Muscle of leg (tissue), 16 donors: ENCODE measurements around the gene ESAM. TPM values are rescaled to one million over a fixed set of nuclear protein-coding genes. Genes with fewer than 3 reads are reported as not detected.

Experiments used
- DNase-seq: peaks from one replicate; pipeline ENCODE4 v3.0.0; 2013
- H3K27ac ChIP-seq: one replicate; pipeline ENCODE4 v1.5.1; 2013; ENCODE audit warnings: mild to moderate bottlenecking, low read length, control low read depth
- H3K27me3 ChIP-seq: one replicate; pipeline ENCODE4 v1.6.1; 2013; ENCODE audit warnings: low read length; ENCODE audit not compliant: control insufficient read depth, insufficient read depth
- H3K36me3 ChIP-seq: one replicate; pipeline ENCODE4 v1.6.1; 2013; ENCODE audit warnings: low read length; ENCODE audit not compliant: control insufficient read depth, insufficient read depth
- H3K4me1 ChIP-seq: one replicate; pipeline ENCODE4 v1.6.1; 2013; ENCODE audit warnings: low read length; ENCODE audit not compliant: control insufficient read depth, insufficient read depth
- H3K4me3 ChIP-seq: one replicate; pipeline ENCODE4 v1.5.1; 2013; ENCODE audit warnings: low read length, control low read depth
- H3K9me3 ChIP-seq: replicated peaks from 2 replicates; pipeline ENCODE4 v1.6.1; 2013; ENCODE audit warnings: low read depth, low read length; ENCODE audit not compliant: control insufficient read depth
- WGBS: methylation state at CpG from one replicate; pipeline ENCODE4 v1.1.5; 2013; ENCODE audit warnings: missing lambda C conversion rate; ENCODE audit not compliant: insufficient coverage; 5-methylcytosine and 5-hydroxymethylcytosine counted together
- long read RNA-seq, 11 donors: transcript quantifications; one replicate each; lab custom pipeline, GENCODE V29; 2026
- polyA plus RNA-seq, 8 donors: library from polyadenylated mRNA; unstranded; fragments of 120-200 nt; gene quantifications; one replicate each; pipeline versions ENCODE4 v1.2.1 to v1.2.3, GENCODE V29; 2013; ENCODE audit warnings: inconsistent platforms in 1 of 8, low replicate concordance in 1 of 8; ENCODE audit not compliant: insufficient read length in 8 of 8, insufficient read depth in 1 of 8
- total RNA-seq: library from RNA; stranded (reverse); fragments of 120-200 nt; gene quantifications from one replicate; pipeline ENCODE4 v1.2.4, GENCODE V29; 2013

Gene ESAM
- total RNA-seq (18.0 TPM), polyA plus RNA-seq (10 to 100 TPM; 46.2 to 70.3 (median 58.5) TPM)
- long read RNA-seq, donor 1, transcript ESAM-201 (7 exons, 1,826 nt), result major isoform, 10 of 14 reads
- long read RNA-seq, donor 1, partial matches to known transcripts, result 0 of 14 reads
- long read RNA-seq, donor 1, other reads (novel, unspliced or antisense), result 0 of 14 reads
- long read RNA-seq, donor 2, partial matches to known transcripts, result 0 of 3 reads
- long read RNA-seq, donor 2, other reads (novel, unspliced or antisense), result 0 of 3 reads
- long read RNA-seq, donor 3, transcript ESAM-201 (7 exons, 1,826 nt), result major isoform, 20 of 24 reads
- long read RNA-seq, donor 3, partial matches to known transcripts, result 0 of 24 reads
- long read RNA-seq, donor 3, other reads (novel, unspliced or antisense), result 0 of 24 reads
- long read RNA-seq, donor 4, transcript ESAM-201 (7 exons, 1,826 nt), result major isoform, 15 of 23 reads
- long read RNA-seq, donor 4, partial matches to known transcripts, result 6 of 23 reads
- long read RNA-seq, donor 4, other reads (novel, unspliced or antisense), result 0 of 23 reads
- long read RNA-seq, donor 5, transcript ESAM-201 (7 exons, 1,826 nt), result major isoform, 33 of 56 reads
- long read RNA-seq, donor 5, transcript ESAM-202 (7 exons, 1,833 nt), result minor isoform, 9 of 56 reads
- long read RNA-seq, donor 5, partial matches to known transcripts, result 7 of 56 reads
- long read RNA-seq, donor 5, other reads (novel, unspliced or antisense), result 5 of 56 reads
- long read RNA-seq, donor 6, transcript ESAM-201 (7 exons, 1,826 nt), result major isoform, 20 of 44 reads
- long read RNA-seq, donor 6, partial matches to known transcripts, result 21 of 44 reads
- long read RNA-seq, donor 6, other reads (novel, unspliced or antisense), result 0 of 44 reads
- long read RNA-seq, donor 7, transcript ESAM-201 (7 exons, 1,826 nt), result major isoform, 18 of 20 reads
- long read RNA-seq, donor 7, partial matches to known transcripts, result 0 of 20 reads
- long read RNA-seq, donor 7, other reads (novel, unspliced or antisense), result 0 of 20 reads
- long read RNA-seq, donor 8, transcript ESAM-201 (7 exons, 1,826 nt), result major isoform, 10 of 13 reads
- long read RNA-seq, donor 8, partial matches to known transcripts, result 0 of 13 reads
- long read RNA-seq, donor 8, other reads (novel, unspliced or antisense), result 0 of 13 reads
- long read RNA-seq, donor 9, transcript ESAM-201 (7 exons, 1,826 nt), result major isoform, 14 of 16 reads
- long read RNA-seq, donor 9, partial matches to known transcripts, result 0 of 16 reads
- long read RNA-seq, donor 9, other reads (novel, unspliced or antisense), result 0 of 16 reads
- long read RNA-seq, donor 10, transcript ESAM-201 (7 exons, 1,826 nt), result major isoform, 31 of 38 reads
- long read RNA-seq, donor 10, partial matches to known transcripts, result 0 of 38 reads
- long read RNA-seq, donor 10, other reads (novel, unspliced or antisense), result 5 of 38 reads
- long read RNA-seq, donor 11, transcript ESAM-201 (7 exons, 1,826 nt), result major isoform, 13 of 16 reads
- long read RNA-seq, donor 11, partial matches to known transcripts, result 0 of 16 reads
- long read RNA-seq, donor 11, other reads (novel, unspliced or antisense), result 0 of 16 reads

- Histone ChIP-seq H3K4me1 (peaks cover 43% of the 10 kb centered on the region), H3K4me3 (peak within 1 kb of the TSS; percentile 51), H3K36me3 (peaks cover 20% of the 10 kb centered on the region), H3K27ac (peak within 1 kb of the TSS; percentile 86), H3K9me3 (no peaks in the 10 kb centered on the region), H3K27me3 (peaks cover 61% of the 10 kb centered on the region)
- under 1% methylated on average over 54 of the region's 55 CpGs for WGBS
- peak; percentile 25 for DNase-seq
These were observed at the start of gene ESAM for GRCh38 chr11:124762105-124762623. Gene ESAM, minus strand, starts transcription at chr11:124762290. Its CDS starts 136 bp downstream, at chr11:124762154.

- H3K4me3 ChIP-seq, result no peak overlapping the region
- no peaks in the 10 kb centered on the region for H3K9me3 ChIP-seq
- H3K27ac ChIP-seq, result no peak overlapping the region
- H3K36me3 ChIP-seq, result peaks cover 3% of the 10 kb centered on the region
- H3K27me3 ChIP-seq, result peaks cover under 1% of the 10 kb centered on the region
- H3K4me1 ChIP-seq, result no peaks in the 10 kb centered on the region
- WGBS, result 90% methylated on average over 3 of the region's 10 CpGs
- DNase-seq, result no peak
These were observed 49.5 kb upstream of the ESAM start for GRCh38 chr11:124811399-124812125.

GRCh38 chr11:124807660-124808270 lies 45.7 kb upstream of the ESAM start:
- H3K27me3 ChIP-seq, result no peaks in the 10 kb centered on the region
- no peaks in the 10 kb centered on the region for H3K4me1 ChIP-seq
- no peaks in the 10 kb centered on the region for H3K9me3 ChIP-seq
- 75% methylated on average over 2 of the region's 6 CpGs for WGBS
- no peak overlapping the region for H3K4me3 ChIP-seq
- DNase-seq, result no peak
- peaks cover 13% of the 10 kb centered on the region for H3K36me3 ChIP-seq
- H3K27ac ChIP-seq, result no peak overlapping the region

GRCh38 chr11:124807201-124807600 lies 45.1 kb upstream of the ESAM start:
- H3K36me3 ChIP-seq, result peaks cover 13% of the 10 kb centered on the region
- 83% methylated on average over 1 of the region's 5 CpGs for WGBS
- no peak overlapping the region for H3K4me3 ChIP-seq
- no peaks in the 10 kb centered on the region for H3K27me3 ChIP-seq
- H3K4me1 ChIP-seq, result no peaks in the 10 kb centered on the region
- H3K27ac ChIP-seq, result no peak overlapping the region
- no peaks in the 10 kb centered on the region for H3K9me3 ChIP-seq
- DNase-seq, result no peak

- H3K4me3 ChIP-seq, result no peak overlapping the region
- H3K36me3 ChIP-seq, result peaks cover 13% of the 10 kb centered on the region
- H3K4me1 ChIP-seq, result no peaks in the 10 kb centered on the region
- DNase-seq, result no peak
- 100% methylated on average over 1 of the region's 3 CpGs for WGBS
- no peak overlapping the region for H3K27ac ChIP-seq
- H3K27me3 ChIP-seq, result no peaks in the 10 kb centered on the region
- H3K9me3 ChIP-seq, result no peaks in the 10 kb centered on the region
These were observed 42.8 kb upstream of the ESAM start for GRCh38 chr11:124804884-124805283.

GRCh38 chr11:124801636-124802312 lies 39.7 kb upstream of the ESAM start:
- no peak overlapping the region for H3K27ac ChIP-seq

GRCh38 chr11:124801014-124801413 lies 38.9 kb upstream of the ESAM start:
- Histone ChIP-seq H3K4me1 (peaks cover 10% of the 10 kb centered on the region), H3K27ac (peak overlapping the region; percentile 98), H3K27me3 (no peaks in the 10 kb centered on the region), H3K9me3 (no peaks in the 10 kb centered on the region), H3K4me3 (peak overlapping the region; percentile 86), H3K36me3 (peaks cover 5% of the 10 kb centered on the region)
- no CpG with 5 or more reads among the region's 8 CpGs for WGBS
- peak; percentile 52 for DNase-seq

More at GRCh38 chr11:124801636-124802312, 39.7 kb upstream of the ESAM start:
- Histone ChIP-seq H3K4me3 (no peak overlapping the region), H3K9me3 (no peaks in the 10 kb centered on the region), H3K4me1 (peaks cover 10% of the 10 kb centered on the region), H3K36me3 (peaks cover 10% of the 10 kb centered on the region), H3K27me3 (no peaks in the 10 kb centered on the region)
- DNase-seq, result peak; percentile 6
- 23% methylated on average over 2 of the region's 8 CpGs for WGBS

GRCh38 chr11:124800226-124800929 lies 38.3 kb upstream of the ESAM start, which contains the start of gene MSANTD2:
Gene MSANTD2, minus strand, starts transcription at chr11:124800406. Its CDS starts 26 bp downstream, at chr11:124800380.
- peak within 1 kb of the TSS; percentile 98 for H3K27ac ChIP-seq
- no peaks in the 10 kb centered on the region for H3K9me3 ChIP-seq
- peak; percentile 97 for DNase-seq
- no peaks in the 10 kb centered on the region for H3K27me3 ChIP-seq
- under 1% methylated on average over 40 of the region's 62 CpGs for WGBS
- no peaks in the 10 kb centered on the region for H3K36me3 ChIP-seq
- peaks cover 10% of the 10 kb centered on the region for H3K4me1 ChIP-seq
- H3K4me3 ChIP-seq, result peak within 1 kb of the TSS; percentile 86
